Body of pancreas (tissue), 4 donors: Measurements from ENCODE around the gene DPYD. TPM values are rescaled to one million over a fixed set of nuclear protein-coding genes. Genes with fewer than 3 reads are reported as not detected.

Source experiments
- ATAC-seq: fragments of 150-250 bp; one replicate; pipeline ENCODE4 v1.9.1; 2016
- DNase-seq, 4 donors: peaks; one replicate each; pipeline ENCODE4 v3.0.0-alpha.2; 2019
- H3K27ac ChIP-seq, 4 donors: fragments of 200-600 bp; sonication (generic); 1 replicate in 3 of 4; 2 replicates in 1 of 4; pipeline versions ENCODE4 v1.5.1 to v1.6.1; 2016 to 2019; ENCODE audit warnings: mild to moderate bottlenecking in 1 of 4, mixed read lengths in 1 of 4, moderate library complexity in 1 of 4
- H3K27me3 ChIP-seq, 2 donors: fragments of 200-600 bp; sonication (generic); one replicate each; pipeline ENCODE4 v1.6.0; 2016; ENCODE audit warnings: mild to moderate bottlenecking in 1 of 2
- H3K36me3 ChIP-seq, 2 donors: fragments of 200-600 bp; sonication (generic); replicated peaks in 1 of 2; 2 replicates each; pipeline ENCODE4 v1.5.1; 2016; ENCODE audit warnings: low read depth in 2 of 2; ENCODE audit not compliant: insufficient read depth in 1 of 2
- H3K4me1 ChIP-seq: fragments of 200-600 bp; sonication (generic); one replicate; pipeline ENCODE4 v1.6.0; 2016
- H3K4me3 ChIP-seq, 2 donors: fragments of 200-600 bp; sonication (generic); 1 replicate in 1 of 2; 2 replicates in 1 of 2; pipeline ENCODE4 v1.5.1; 2016 to 2019
- H3K9me3 ChIP-seq, 3 donors: fragments of 200-600 bp; sonication (generic); 1 replicate in 2 of 3; 2 replicates in 1 of 3; pipeline ENCODE4 v1.5.1; 2016
- CTCF ChIP-seq, 7 experiments: fragments of 450-650 bp in 4 of 7; fragments of 200-600 bp in 3 of 7; sonication (generic) in 3 of 7; IDR thresholded peaks; one replicate each; pipeline ENCODE4 v1.5.1; 2016 to 2019; ENCODE audit warnings: antibody characterized with exemption in 7 of 7
- POLR2A ChIP-seq, 3 donors: fragments of 450-650 bp; IDR thresholded peaks; one replicate each; pipeline ENCODE4 v1.6.1; 2016; ENCODE audit warnings: antibody characterized with exemption in 3 of 3, mild to moderate bottlenecking in 2 of 3
- WGBS, 2 donors: methylation state at CpG; one replicate each; pipeline ENCODE4 v1.1.5; 2017; 5-methylcytosine and 5-hydroxymethylcytosine counted together
- intact Hi-C: fragments of 100-400 bp; cut with DNase I; formaldehyde crosslinking; loops from one replicate; pipeline ENCODE4 v1.15.1; 2023
- total RNA-seq, 2 donors: library from RNA; depleted of rRNA; stranded (reverse); fragments of >200 nt; gene quantifications; one replicate each; pipeline ENCODE4 v1.1.0, GENCODE V29; 2016

Gene DPYD
- total RNA-seq, 2 donors from 2014 or later: 13.8 to 17.1 TPM

GRCh38 chr1:97911266-97912215 is 9.3 kb downstream of the DPYD start:
- no peaks in the 10 kb centered on the region for H3K4me1 ChIP-seq
- H3K36me3 ChIP-seq: no peaks in the 10 kb centered on the region
- 67 to 76% methylated on average over 8 of the region's 8 CpGs for WGBS, 2 donors
- H3K4me3 ChIP-seq: no peak overlapping the region
- H3K27me3 ChIP-seq: no peaks in the 10 kb centered on the region
- DNase-seq (no peak), ATAC-seq (no peak)
- no peak for TF ChIP-seq POLR2A (IDR thresholded peaks at IDR 0.05)
- TF ChIP-seq CTCF (IDR thresholded peaks at IDR 0.05): no peak
- no peaks in the 10 kb centered on the region for H3K9me3 ChIP-seq
- no peak overlapping the region for H3K27ac ChIP-seq
- intact Hi-C loops: no loop called here

- H3K4me1 ChIP-seq: no peaks in the 10 kb centered on the region
- no peaks in the 10 kb centered on the region for H3K27me3 ChIP-seq
- H3K9me3 ChIP-seq: no peaks in the 10 kb centered on the region
- H3K4me3 ChIP-seq: no peak overlapping the region
- TF ChIP-seq CTCF (IDR thresholded peaks at IDR 0.05) (no peak), POLR2A (IDR thresholded peaks at IDR 0.05) (no peak)
- no peak for ATAC-seq
- no peak for DNase-seq
- no peak overlapping the region for H3K27ac ChIP-seq
- intact Hi-C loops: no loop called here
- no peaks in the 10 kb centered on the region for H3K36me3 ChIP-seq
These were observed 11.6 kb downstream of the DPYD start for GRCh38 chr1:97909266-97909665.

GRCh38 chr1:97907886-97908285 is 12.9 kb downstream of the DPYD start:
- 84 to 98% methylated on average over 3 of the region's 3 CpGs for WGBS, 2 donors
- no peak for TF ChIP-seq CTCF (IDR thresholded peaks at IDR 0.05)
- TF ChIP-seq POLR2A (IDR thresholded peaks at IDR 0.05): no peak
- Histone ChIP-seq H3K4me1 (no peaks in the 10 kb centered on the region), H3K27me3 (no peaks in the 10 kb centered on the region), H3K36me3 (no peaks in the 10 kb centered on the region), H3K9me3 (no peaks in the 10 kb centered on the region), H3K4me3 (no peak overlapping the region), H3K27ac (no peak overlapping the region)
- peak in 1 of 4 donors; percentile 9 for DNase-seq
- intact Hi-C loops: no loop called here
- ATAC-seq: no peak

GRCh38 chr1:97906567-97907241 is 14.1 kb downstream of the DPYD start:
- no peaks in the 10 kb centered on the region for H3K27me3 ChIP-seq
- H3K36me3 ChIP-seq: no peaks in the 10 kb centered on the region
- ATAC-seq (no peak), DNase-seq (peak in 1 of 4 donors; percentile 58)
- H3K4me1 ChIP-seq: no peaks in the 10 kb centered on the region
- intact Hi-C loops: no loop called here
- TF ChIP-seq POLR2A (IDR thresholded peaks at IDR 0.05): no peak
- TF ChIP-seq CTCF (IDR thresholded peaks at IDR 0.05): no peak
- 73 to 81% methylated on average over 7 of the region's 7 CpGs for WGBS, 2 donors
- peak overlapping the region in 1 of 4 donors; percentile 2 for H3K27ac ChIP-seq
- H3K9me3 ChIP-seq: no peaks in the 10 kb centered on the region
- H3K4me3 ChIP-seq: no peak overlapping the region
